Skeletal muscle satellite cell (primary cell): Measurements from ENCODE around the gene HHAT.
"Not testable (repeated sequence)": the region's sequence is repeated elsewhere in the genome, so short reads cannot be mapped to it uniquely, and the experiment has no call there.

Experiments used
- H3K27me3 ChIP-seq: 2 replicates; pipeline ENCODE4 v1.7.0; 2013; ENCODE audit warnings: low read length; ENCODE audit not compliant: control insufficient read depth, insufficient read depth
- H3K36me3 ChIP-seq: 2 replicates; pipeline ENCODE4 v1.7.0; 2013; ENCODE audit warnings: mild to moderate bottlenecking, control low read depth, low read length; ENCODE audit not compliant: insufficient read depth
- H3K4me1 ChIP-seq: 2 replicates; pipeline ENCODE4 v1.7.0; 2013; ENCODE audit warnings: low read length; ENCODE audit not compliant: control insufficient read depth, insufficient read depth
- H3K4me2 ChIP-seq: 2 replicates; pipeline ENCODE4 v1.7.0; 2013; ENCODE audit warnings: mild to moderate bottlenecking, low read length
- H3K4me3 ChIP-seq: 2 replicates; pipeline ENCODE4 v1.7.0; 2013; ENCODE audit warnings: low read length
- H3K9ac ChIP-seq: 2 replicates; pipeline ENCODE4 v1.7.0; 2013; ENCODE audit warnings: mild to moderate bottlenecking, low read depth, low read length, moderate library complexity
- H3K9me3 ChIP-seq: replicated peaks from 2 replicates; pipeline ENCODE4 v1.7.0; 2013; ENCODE audit warnings: mild to moderate bottlenecking, control low read depth, low read length

HHAT gene

GRCh38 chr1:210661520-210661919, 332.8 kb downstream of the HHAT start:
- H3K4me3 ChIP-seq, H3K9me3 ChIP-seq, H3K4me2 ChIP-seq, H3K4me1 ChIP-seq, H3K27me3 ChIP-seq, H3K36me3 ChIP-seq, H3K9ac ChIP-seq: not testable (repeated sequence)

DNA sequence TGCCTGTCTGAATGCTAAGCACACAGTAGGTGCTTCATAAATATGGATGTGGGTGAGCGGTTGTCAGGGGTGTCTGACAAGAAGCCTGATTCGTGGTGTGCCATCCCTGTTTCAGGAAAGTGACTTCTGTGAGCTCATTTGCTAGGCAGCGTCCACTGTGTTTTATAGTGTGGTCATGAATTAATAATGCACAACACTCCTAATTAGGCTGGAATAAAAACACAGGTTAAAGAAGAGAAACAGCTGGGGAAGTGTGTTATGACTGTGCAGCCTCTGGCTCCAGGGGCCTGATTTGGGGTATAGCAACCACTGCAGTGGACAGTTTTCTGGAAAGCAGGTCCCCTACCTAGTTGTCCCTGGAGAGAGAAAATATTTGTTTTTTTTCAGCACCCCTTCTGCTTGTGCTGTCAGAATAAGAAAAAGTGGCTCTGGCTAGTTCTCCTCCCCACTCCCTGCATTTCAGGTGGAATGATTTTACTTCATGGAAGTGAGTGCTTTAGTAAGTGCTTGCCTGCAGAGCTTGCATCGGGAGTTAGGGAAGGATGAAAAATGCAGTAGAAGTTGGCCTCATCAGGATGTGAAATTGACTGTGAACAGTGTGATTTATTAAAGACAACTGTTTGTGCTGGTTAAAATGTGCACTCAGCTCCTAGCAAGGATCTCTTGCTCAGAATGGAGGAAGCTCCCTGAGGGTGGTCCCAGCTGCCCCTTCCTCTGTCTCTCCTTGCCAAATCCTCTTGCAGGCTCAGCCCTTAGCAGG, 333.8 kb downstream of the HHAT start:
- no peaks in the 10 kb centered on the region for H3K9me3 ChIP-seq
- no peaks in the 10 kb centered on the region for H3K4me1 ChIP-seq
- no peaks in the 10 kb centered on the region for H3K36me3 ChIP-seq
- no peaks in the 10 kb centered on the region for H3K27me3 ChIP-seq
- H3K4me3 ChIP-seq: no peak overlapping the region
- H3K4me2 ChIP-seq: no peak overlapping the region
- H3K9ac ChIP-seq: no peak overlapping the region

DNA sequence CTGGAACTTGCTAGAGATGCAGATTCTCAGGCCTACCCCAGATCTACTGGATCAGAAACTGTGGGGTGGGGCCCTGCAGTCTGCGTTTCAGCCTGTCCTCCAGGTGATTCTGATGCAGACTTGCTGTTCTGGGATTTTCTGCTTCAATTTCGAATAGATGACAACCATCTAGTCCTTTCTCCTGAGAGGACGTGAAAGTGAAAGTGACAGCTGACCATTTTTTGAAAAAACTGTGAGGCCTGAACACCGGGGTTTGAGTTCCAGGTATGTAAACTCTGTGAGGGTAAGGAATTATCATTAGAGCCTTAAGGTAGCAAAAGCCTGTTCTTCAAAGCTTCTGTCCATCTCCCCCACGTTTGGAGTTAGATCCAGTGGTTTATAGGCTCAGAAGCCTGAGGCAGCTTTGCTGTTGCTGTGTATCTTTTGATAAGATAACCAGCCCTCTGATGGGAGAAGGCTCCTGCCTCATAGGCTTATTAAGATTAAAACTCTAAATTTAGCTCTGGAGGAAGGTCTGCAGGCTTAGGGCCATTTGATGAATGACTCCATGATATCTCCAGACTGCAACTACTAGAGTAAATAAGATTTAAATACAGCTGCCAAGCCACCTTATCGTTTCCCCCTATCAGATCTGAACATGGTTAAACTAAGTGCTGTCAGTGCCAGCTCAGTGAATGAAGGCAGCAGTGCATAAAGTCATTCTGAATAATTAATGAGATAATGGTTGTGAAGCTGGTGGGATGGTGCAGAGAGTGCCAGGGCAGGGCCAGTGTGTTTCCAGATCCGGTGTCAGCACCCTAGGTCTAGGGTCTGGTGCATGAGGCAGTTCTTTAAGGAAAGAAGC, 335.2 kb downstream of the HHAT start:
- Histone ChIP-seq H3K36me3 (no peaks in the 10 kb centered on the region), H3K9me3 (no peaks in the 10 kb centered on the region), H3K4me1 (no peaks in the 10 kb centered on the region), H3K27me3 (no peaks in the 10 kb centered on the region), H3K4me2 (no peak overlapping the region), H3K9ac (no peak overlapping the region), H3K4me3 (no peak overlapping the region)

- peaks cover 3% of the 10 kb centered on the region for H3K36me3 ChIP-seq
- H3K4me3 ChIP-seq: no peak overlapping the region
- H3K4me2 ChIP-seq: no peak overlapping the region
- no peaks in the 10 kb centered on the region for H3K27me3 ChIP-seq
- H3K9ac ChIP-seq: no peak overlapping the region
- H3K4me1 ChIP-seq: no peaks in the 10 kb centered on the region
- H3K9me3 ChIP-seq: no peaks in the 10 kb centered on the region
Observed at GRCh38 chr1:210669951-210670350, 341.2 kb downstream of the HHAT start.

- Histone ChIP-seq H3K4me2 (no peak overlapping the region), H3K27me3 (no peaks in the 10 kb centered on the region), H3K4me3 (no peak overlapping the region), H3K9ac (no peak overlapping the region), H3K4me1 (no peaks in the 10 kb centered on the region), H3K36me3 (peaks cover 3% of the 10 kb centered on the region), H3K9me3 (no peaks in the 10 kb centered on the region)
Observed at GRCh38 chr1:210674151-210674550, 345.4 kb downstream of the HHAT start.

DNA sequence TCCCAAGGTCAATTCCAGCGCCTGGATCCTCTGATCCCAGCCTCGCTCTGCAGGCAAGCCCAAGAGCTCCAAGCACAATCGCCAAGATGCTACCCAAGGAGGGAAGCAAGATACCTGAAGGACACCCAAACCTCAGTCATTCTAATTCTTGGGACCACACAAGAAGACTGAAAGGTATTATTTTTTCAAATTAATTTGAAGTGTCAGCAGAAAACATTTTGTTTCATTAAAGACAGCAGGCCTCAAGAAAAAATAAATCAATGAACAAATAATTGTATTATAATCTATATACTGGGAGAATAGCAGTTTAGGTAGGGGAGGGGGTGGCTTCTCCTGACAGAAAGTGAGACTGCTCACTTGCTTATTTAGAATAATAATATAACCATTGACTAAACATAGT, 347.8 kb downstream of the HHAT start:
- Histone ChIP-seq H3K9me3 (no peaks in the 10 kb centered on the region), H3K4me3 (no peak overlapping the region), H3K36me3 (peaks cover 3% of the 10 kb centered on the region), H3K4me2 (no peak overlapping the region), H3K27me3 (no peaks in the 10 kb centered on the region), H3K9ac (no peak overlapping the region), H3K4me1 (no peaks in the 10 kb centered on the region)

GRCh38 chr1:210677533-210677932, 348.8 kb downstream of the HHAT start:
- H3K36me3 ChIP-seq: peaks cover 3% of the 10 kb centered on the region
- H3K9me3 ChIP-seq: no peaks in the 10 kb centered on the region
- H3K4me1 ChIP-seq: no peaks in the 10 kb centered on the region
- H3K4me2 ChIP-seq: no peak overlapping the region
- H3K4me3 ChIP-seq: no peak overlapping the region
- no peaks in the 10 kb centered on the region for H3K27me3 ChIP-seq
- H3K9ac ChIP-seq: no peak overlapping the region

DNA sequence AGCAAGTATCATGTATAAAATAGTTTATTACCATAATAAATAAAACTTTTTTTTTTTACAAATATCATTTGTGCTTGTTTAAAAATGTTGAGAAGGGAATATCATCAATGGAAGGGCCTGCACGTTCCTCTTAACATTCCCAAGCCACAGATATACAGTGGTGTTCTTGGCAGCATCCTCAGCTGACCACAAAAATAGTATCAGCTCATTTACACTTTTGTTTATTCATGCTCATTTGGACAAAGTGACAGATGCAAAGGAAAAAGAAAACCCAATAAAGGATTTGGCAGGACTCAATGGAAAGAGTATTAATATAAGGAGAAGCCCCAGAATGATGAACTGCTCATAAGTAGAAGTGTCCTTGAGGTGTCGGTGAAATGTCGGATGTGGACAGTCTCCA, 349.6 kb downstream of the HHAT start:
- no peaks in the 10 kb centered on the region for H3K4me1 ChIP-seq
- peaks cover 3% of the 10 kb centered on the region for H3K36me3 ChIP-seq
- H3K9me3 ChIP-seq: no peaks in the 10 kb centered on the region
- H3K27me3 ChIP-seq: no peaks in the 10 kb centered on the region
- H3K4me3 ChIP-seq: no peak overlapping the region
- no peak overlapping the region for H3K4me2 ChIP-seq
- no peak overlapping the region for H3K9ac ChIP-seq

DNA sequence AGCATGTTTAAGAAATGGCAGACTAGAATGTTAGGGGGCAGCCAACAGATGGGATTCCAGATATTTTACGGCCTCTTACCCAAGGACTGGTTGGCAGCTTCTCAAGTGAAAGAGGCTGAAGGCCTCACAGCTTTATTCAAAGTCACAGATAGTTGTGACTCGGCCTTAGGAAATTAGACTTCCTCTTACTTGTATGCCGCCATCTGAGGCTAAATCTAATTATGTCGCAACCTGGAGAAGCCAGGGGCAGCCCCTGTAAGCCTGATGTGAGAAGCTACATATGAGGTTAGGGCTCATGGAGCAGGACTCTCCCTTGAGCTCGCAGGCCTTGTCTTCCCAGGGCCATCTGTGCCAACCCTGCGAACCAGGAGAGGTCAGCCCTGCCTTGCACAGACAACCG, 352.5 kb downstream of the HHAT start:
- H3K9ac ChIP-seq: no peak overlapping the region
- no peak overlapping the region for H3K4me3 ChIP-seq
- no peak overlapping the region for H3K4me2 ChIP-seq
- no peaks in the 10 kb centered on the region for H3K9me3 ChIP-seq
- H3K4me1 ChIP-seq: no peaks in the 10 kb centered on the region
- no peaks in the 10 kb centered on the region for H3K36me3 ChIP-seq
- H3K27me3 ChIP-seq: no peaks in the 10 kb centered on the region

GRCh38 chr1:210683403-210684047, 354.8 kb downstream of the HHAT start:
- peaks cover 7% of the 10 kb centered on the region for H3K4me1 ChIP-seq
- no peaks in the 10 kb centered on the region for H3K9me3 ChIP-seq
- no peaks in the 10 kb centered on the region for H3K36me3 ChIP-seq
- no peak overlapping the region for H3K4me2 ChIP-seq
- H3K27me3 ChIP-seq: no peaks in the 10 kb centered on the region
- no peak overlapping the region for H3K4me3 ChIP-seq
- no peak overlapping the region for H3K9ac ChIP-seq

- no peak overlapping the region for H3K4me2 ChIP-seq
- H3K4me1 ChIP-seq: peaks cover 7% of the 10 kb centered on the region
- H3K4me3 ChIP-seq: no peak overlapping the region
- no peaks in the 10 kb centered on the region for H3K9me3 ChIP-seq
- no peaks in the 10 kb centered on the region for H3K36me3 ChIP-seq
- H3K27me3 ChIP-seq: no peaks in the 10 kb centered on the region
- H3K9ac ChIP-seq: no peak overlapping the region
Observed at GRCh38 chr1:210684466-210685294, 356.0 kb downstream of the HHAT start.
